HCEC 1CT (cell line): Measurements from ENCODE around the gene TSPAN11.
A peak's percentile ranks its signal among the peaks of the same experiment; 100 is the strongest.
"Not testable (repeated sequence)": the region's sequence is repeated elsewhere in the genome, so short reads cannot be mapped to it uniquely, and the experiment has no call there.

Source experiments
- DNase-seq: peaks from one replicate; pipeline ENCODE4 v3.0.0-alpha.2; 2017

The TSPAN11 gene

GRCh38 chr12:31021181-31021580, 94.6 kb downstream of the TSPAN11 start:
- DNase-seq, result no peak

GRCh38 chr12:31021809-31022494, 95.4 kb downstream of the TSPAN11 start:
- no peak for DNase-seq

GRCh38 chr12:31023271-31023724, 96.8 kb downstream of the TSPAN11 start:
- DNase-seq, result no peak

GRCh38 chr12:31026202-31026601, 99.7 kb downstream of the TSPAN11 start:
- DNase-seq, result no peak

GRCh38 chr12:31027006-31027405, 100.5 kb downstream of the TSPAN11 start:
- DNase-seq, result not testable (repeated sequence)

- no peak for DNase-seq
These were observed 102.9 kb downstream of the TSPAN11 start for GRCh38 chr12:31029468-31029867.

GRCh38 chr12:31029916-31030562, 103.5 kb downstream of the TSPAN11 start:
- DNase-seq, result no peak

- DNase-seq, result no peak
These were observed 105.4 kb downstream of the TSPAN11 start for GRCh38 chr12:31031951-31032335.

- no peak for DNase-seq
These were observed 106.6 kb downstream of the TSPAN11 start for GRCh38 chr12:31033146-31033545.

- no peak for DNase-seq
These were observed 107.1 kb downstream of the TSPAN11 start for GRCh38 chr12:31033681-31034080.

- DNase-seq, result no peak
These were observed 107.8 kb downstream of the TSPAN11 start for GRCh38 chr12:31034372-31034771.

- DNase-seq, result no peak
These were observed 108.7 kb downstream of the TSPAN11 start for GRCh38 chr12:31035226-31035625.

- DNase-seq, result peak; percentile 16
These were observed 109.6 kb downstream of the TSPAN11 start for GRCh38 chr12:31035967-31036665.

- DNase-seq, result no peak
These were observed 110.5 kb downstream of the TSPAN11 start for GRCh38 chr12:31037028-31037427.

- no peak for DNase-seq
These were observed 111.4 kb downstream of the TSPAN11 start for GRCh38 chr12:31037931-31038330.

GRCh38 chr12:31041033-31041564, 114.6 kb downstream of the TSPAN11 start:
- no peak for DNase-seq
